Right renal cortex interstitium (tissue), 3 donors: Measurements from ENCODE around the gene GJE1. TPM values are rescaled to one million over a fixed set of nuclear protein-coding genes. Genes with fewer than 3 reads are reported as not detected.
A peak's percentile ranks its signal among the peaks of the same experiment; 100 is the strongest.
"Not testable (repeated sequence)": the region's sequence is repeated elsewhere in the genome, so short reads cannot be mapped to it uniquely, and the experiment has no call there.

ENCODE experiments used
- DNase-seq, 3 donors: peaks; one replicate each; pipeline ENCODE4 v3.0.0-alpha.2; 2013; ENCODE audit warnings: low read depth in 3 of 3, low spot score in 2 of 3
- polyA plus RNA-seq, 3 donors: library from polyadenylated mRNA; unstranded; fragments of 120-200 nt; gene quantifications; one replicate each; pipeline ENCODE4 v1.2.1, GENCODE V29; 2013; ENCODE audit not compliant: insufficient read length in 3 of 3

Gene GJE1
- polyA plus RNA-seq = not detected

GRCh38 chr6:142132625-142133024 is at the start of gene GJE1:
Gene GJE1 (plus strand): TSS chr6:142132925. CDS start chr6:142133159, 234 bp downstream.
- no peak for DNase-seq

DNA sequence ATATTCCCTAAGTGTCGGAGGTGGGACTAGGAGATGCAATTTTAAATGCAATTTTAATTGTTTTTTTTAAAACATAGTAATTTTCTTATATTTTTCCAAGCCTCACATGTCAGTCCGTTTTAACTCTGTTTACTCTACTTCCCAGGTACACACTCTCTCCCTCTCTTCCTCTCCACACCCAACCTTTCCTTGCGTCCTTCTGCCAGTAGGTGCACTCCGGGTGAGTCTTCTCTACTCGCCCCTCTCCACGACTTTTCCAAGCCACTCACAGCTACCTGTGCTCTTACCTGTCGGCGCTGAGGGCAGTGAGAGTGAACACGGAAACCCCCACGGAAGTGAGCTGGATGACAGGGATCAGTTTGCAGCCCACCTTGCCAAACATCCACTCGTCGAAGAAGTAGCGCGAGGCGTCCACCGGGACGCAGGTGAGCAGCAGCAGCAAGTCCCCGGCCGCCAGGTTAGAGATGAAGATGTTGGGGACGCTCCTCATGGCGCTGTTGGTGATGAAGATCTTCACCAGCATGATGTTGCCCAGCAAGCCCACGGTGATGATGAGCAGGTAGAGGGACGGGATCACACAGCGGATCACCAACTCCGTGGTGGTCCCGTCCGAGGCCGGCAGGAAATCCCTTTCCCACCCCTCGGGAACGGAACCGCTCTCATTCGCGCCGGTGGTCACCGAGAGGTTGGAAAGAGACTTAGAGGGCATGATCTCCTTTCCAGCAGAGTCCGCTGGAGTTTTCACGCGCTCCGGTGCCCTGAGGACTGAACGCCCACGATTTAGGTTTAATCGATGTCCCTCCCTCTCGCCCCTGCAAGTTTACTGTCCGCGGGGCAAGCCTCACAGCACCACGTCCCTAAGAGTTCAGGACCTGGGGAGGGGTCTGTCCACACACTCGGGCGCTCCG is 44.5 kb upstream of the GJE1 start:
- no peak for DNase-seq

DNA sequence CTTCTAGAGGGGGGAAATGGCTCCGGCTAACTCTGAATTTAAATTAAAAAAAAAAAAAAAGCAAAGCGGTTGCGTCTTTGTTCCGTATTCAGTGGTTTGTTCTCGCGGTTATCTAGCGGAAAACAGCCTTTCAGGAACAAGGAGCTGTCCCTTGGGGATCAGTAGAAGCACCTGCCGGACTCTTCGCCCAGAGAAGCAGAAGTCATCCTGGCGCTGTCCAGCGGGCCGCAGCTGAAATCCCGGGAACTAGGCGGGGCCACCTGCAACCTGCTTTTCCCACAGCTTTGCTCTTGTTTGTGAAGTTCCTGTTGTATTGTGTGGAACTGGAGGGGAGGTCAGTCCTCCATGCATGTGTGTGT is 43.9 kb upstream of the GJE1 start:
- peak in 1 of 3 donors; percentile 44 for DNase-seq

DNA sequence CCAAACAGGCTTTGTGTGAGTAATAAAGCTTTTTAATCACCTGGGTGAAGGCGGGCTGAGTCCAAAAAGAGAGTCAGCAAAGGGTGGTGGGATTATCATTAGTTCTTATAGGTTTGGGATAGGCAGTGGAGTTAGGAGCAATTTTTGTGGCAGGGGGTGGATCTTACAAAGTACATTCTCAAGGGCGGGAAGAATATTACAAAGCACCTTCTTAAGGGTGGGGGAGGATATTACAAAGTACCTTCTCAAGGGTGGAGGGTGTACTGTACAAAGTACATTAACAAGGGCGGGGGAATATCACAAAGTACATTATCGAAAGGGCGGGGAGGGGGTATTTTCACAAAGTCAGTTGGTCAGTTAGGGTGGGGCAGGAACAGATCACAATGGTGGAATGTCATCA is 27.9 kb upstream of the GJE1 start:
- not testable (repeated sequence) for DNase-seq

DNA sequence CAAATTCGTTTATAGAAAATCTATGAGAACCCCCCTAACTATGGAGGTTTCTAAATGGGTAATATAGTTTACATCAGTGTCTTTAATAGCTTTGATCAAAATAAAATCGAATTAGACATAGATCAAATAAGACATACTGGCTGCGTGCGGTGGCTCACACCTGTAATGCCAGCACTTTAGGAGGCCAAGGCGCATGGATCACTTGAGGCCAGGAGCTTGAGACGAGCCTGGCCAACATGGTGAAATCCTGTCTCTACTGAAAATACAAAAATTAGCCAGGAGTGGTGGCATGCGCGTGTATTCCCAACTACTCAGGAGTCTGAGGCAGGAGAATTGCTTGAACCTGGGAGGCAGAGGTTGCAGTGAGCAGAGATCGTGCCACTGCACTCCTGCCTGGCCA is 21.9 kb upstream of the GJE1 start:
- not testable (repeated sequence) for DNase-seq

GRCh38 chr6:142112451-142113061 is 20.2 kb upstream of the GJE1 start:
- DNase-seq = peak in 2 of 3 donors; percentile 45 to 47

DNA sequence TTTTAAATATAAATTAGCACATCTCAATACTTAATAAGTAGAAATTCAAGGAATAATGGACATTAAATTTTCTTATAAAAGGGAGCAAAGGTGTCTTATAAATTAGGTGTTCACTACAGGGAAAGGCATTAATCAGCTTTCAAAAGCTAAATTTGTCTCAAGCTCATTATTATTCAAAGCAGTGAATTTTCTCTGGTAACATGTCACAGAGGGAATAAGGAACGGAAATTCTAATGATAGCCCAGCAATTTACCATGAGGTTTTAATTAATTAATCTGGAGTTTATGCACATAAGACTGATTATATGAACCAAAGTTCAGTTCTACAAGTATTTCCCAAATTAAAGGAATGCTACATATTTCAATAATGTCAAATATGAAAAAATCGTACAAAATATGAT is 15.4 kb upstream of the GJE1 start:
- DNase-seq = no peak

GRCh38 chr6:142118328-142118727 is 14.4 kb upstream of the GJE1 start:
- no peak for DNase-seq

DNA sequence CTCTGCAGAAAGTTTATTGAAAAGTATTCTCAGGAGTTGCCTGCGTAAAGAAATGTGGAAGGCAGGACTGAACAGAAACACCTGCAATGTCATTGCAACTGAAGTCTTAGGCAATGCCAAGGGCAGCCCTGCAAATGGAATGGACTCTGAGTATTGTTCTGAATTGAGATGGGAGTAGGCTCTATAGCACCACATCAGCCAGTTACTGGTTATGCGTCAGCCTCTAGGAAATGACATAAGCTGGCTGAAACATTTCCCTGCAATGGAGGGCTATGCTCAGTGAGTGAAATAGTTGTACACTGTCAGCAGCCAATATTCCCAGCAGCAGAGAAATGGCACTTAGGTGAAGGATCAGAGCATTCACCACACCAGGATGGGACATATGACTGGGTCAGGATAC is 13.8 kb upstream of the GJE1 start:
- no peak for DNase-seq

- no peak for DNase-seq
Observed at GRCh38 chr6:142121342-142121741, 11.4 kb upstream of the GJE1 start.

DNA sequence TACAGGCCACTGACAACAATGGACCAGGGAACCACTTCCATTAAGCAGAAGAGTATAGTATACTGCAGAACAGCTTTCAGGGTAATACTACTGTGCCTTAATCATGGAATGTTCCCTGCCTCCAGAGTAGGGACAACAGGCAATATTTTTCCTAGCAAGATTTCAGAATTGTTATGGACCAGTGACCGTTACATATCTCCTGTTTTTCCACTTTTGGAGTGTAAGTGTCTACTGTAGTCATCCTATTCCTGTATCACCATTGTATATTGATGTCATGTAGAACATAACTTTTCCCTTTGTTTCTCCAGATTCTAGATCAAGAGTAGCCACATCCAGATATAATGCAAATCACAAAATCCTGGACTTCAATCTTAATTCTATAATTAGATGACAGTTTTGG is 1.9 kb upstream of the GJE1 start:
- DNase-seq = no peak

- DNase-seq = no peak
Observed at GRCh38 chr6:142138876-142139275, 6.2 kb downstream of the GJE1 start.

DNA sequence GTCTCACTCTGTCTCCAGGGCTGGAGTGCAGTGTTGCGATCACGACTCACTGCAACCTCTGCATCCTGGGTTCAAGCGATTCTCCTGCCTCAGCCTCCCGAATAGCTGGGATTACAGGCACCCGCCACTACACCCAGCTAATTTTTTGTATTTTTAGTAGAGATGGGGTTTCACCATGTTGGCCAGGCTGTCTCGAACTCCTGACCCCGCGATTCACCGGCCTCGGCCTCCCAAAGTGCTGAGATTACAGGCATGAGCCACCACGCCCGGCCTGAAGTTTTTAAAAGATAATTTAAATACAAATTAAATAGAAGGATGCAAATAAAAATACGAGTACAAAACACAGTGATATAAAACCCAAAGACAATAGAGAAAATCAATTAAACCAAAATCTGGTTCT is 8.8 kb downstream of the GJE1 start:
- DNase-seq = not testable (repeated sequence)

DNA sequence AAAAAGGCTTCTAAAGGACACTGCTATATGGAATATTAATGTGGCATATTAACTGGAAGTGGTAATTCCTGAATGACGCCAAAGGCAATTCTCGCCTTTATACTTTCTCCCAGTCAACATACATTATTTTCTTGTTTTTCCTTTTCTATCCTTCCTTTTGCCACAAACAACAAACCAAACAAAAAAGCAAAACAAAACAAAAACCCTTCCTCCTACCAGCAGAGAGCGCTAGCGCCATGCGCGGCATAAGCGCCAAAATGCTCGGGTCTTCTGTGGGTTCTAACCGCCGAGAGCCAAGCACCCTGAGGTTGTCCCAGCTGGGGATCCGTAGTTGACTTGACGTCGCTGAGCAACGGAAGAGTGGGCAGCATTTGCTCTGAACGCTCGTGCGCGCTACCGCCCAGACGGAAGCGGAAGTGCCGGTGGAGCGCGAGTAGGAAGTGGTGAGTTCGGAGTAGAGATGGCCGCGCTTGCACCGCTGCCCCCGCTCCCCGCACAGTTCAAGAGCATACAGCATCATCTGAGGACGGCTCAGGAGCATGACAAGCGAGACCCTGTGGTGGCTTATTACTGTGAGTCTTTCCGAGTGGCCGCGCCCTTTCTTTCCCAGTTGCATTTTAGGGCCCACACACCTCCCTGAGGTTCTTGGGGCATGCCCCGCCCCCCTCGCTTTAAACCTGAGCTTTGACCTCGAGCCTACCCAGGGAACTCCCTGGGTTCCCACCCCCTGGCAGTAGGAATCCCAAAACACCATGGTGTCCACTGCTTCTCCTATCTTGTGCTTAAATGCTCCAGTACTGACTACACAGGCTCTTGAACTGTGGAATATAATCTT is 14.3 kb downstream of the GJE1 start, which contains the start of the genes NMBR and VTA1:
Gene NMBR, minus strand, starts transcription at position 295 of the 835 bp plus-strand sequence. CDS start 58,464 bp downstream, outside the sequence.
Gene VTA1, plus strand, starts transcription at position 436 of the 835 bp plus-strand sequence. Its CDS starts 25 bp downstream, at position 461.
- DNase-seq = peak; percentile 97 to 99 (median 97)

GRCh38 chr6:142152746-142153145 is 20.0 kb downstream of the GJE1 start:
- DNase-seq = no peak

- DNase-seq = no peak
Observed at GRCh38 chr6:142153196-142153595, 20.5 kb downstream of the GJE1 start.

GRCh38 chr6:142154336-142154735 is 21.6 kb downstream of the GJE1 start:
- no peak for DNase-seq

- no peak for DNase-seq
Observed at GRCh38 chr6:142155091-142155490, 22.4 kb downstream of the GJE1 start.

GRCh38 chr6:142155895-142156757 is 23.4 kb downstream of the GJE1 start:
- peak in 1 of 3 donors; percentile 4 for DNase-seq

DNA sequence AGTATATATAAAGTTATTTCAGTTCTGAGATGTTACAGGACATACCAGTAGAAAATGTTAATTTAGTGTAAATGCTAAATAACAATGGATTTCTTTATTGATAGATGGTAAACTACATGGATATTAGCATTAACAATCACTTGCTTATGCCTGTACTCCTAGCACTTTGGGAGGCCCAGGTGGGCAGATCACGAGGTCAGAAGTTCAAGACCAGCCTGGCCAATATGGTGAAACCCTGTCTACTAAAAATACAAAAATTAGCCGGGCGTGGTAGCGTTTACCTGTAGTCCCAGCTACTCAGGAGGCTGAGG is 24.0 kb downstream of the GJE1 start:
- DNase-seq = not testable (repeated sequence)
